Calu3 (cell line): ENCODE results near the gene LRRC8E. TPM values are rescaled to one million over a fixed set of nuclear protein-coding genes. Genes with fewer than 3 reads are reported as not detected.
A peak's percentile ranks its signal among the peaks of the same experiment; 100 is the strongest.

Source experiments
- BruUV-seq: library from RNA; stranded (reverse); fragments of 400-500 nt; replicated peaks from 2 replicates; lab custom pipeline; 2021; lab: Mats Ljungman, UMichigan
- CTCF ChIA-PET: fragments of 300-600 bp; sonication (Branson Sonifier 250); formaldehyde crosslinking; loops from one replicate; lab custom pipeline; 2022; ENCODE audit warnings: antibody characterized with exemption; lab: Charles Lee
- DNase-seq: peaks from one replicate; pipeline ENCODE4 v3.0.0; 2022
- H3K27ac Mint-ChIP-seq: one replicate; pipeline ENCODE4 v1.8.0; 2022; ENCODE audit warnings: mixed read lengths; ENCODE audit not compliant: unreplicated experiment
- H3K27me3 Mint-ChIP-seq: one replicate; pipeline ENCODE4 v1.8.0; 2022; ENCODE audit warnings: mixed read lengths; ENCODE audit not compliant: unreplicated experiment
- H3K36me3 Mint-ChIP-seq: one replicate; pipeline ENCODE4 v1.8.0; 2022; ENCODE audit warnings: mild to moderate bottlenecking, moderate library complexity, mixed read lengths; ENCODE audit not compliant: insufficient read depth, unreplicated experiment
- H3K4me1 Mint-ChIP-seq: one replicate; pipeline ENCODE4 v1.8.0; 2022; ENCODE audit warnings: mild to moderate bottlenecking, low read depth, mixed read lengths; ENCODE audit not compliant: unreplicated experiment
- H3K4me3 Mint-ChIP-seq: one replicate; pipeline ENCODE4 v1.8.0; 2022; ENCODE audit warnings: mild to moderate bottlenecking, low read depth, moderate library complexity, mixed read lengths; ENCODE audit not compliant: unreplicated experiment
- H3K9me3 Mint-ChIP-seq: one replicate; pipeline ENCODE4 v1.8.0; 2022; ENCODE audit warnings: low read depth, mixed read lengths; ENCODE audit not compliant: unreplicated experiment
- intact Hi-C: fragments of 100-400 bp; cut with micrococcal nuclease; formaldehyde crosslinking; loops from one replicate; pipeline ENCODE4 v1.10.0; 2022; ENCODE audit not compliant: unreplicated experiment
- total RNA-seq: library from RNA; stranded (reverse); gene quantifications from 2 replicates; pipeline ENCODE4 v1.2.3, GENCODE V29; 2022
- TF ChIP-seq, protein P1 (sequence below): fragments of 200-600 bp; IDR thresholded peaks from one replicate; pipeline ENCODE4 v1.8.0; 2022; ENCODE audit warnings: antibody characterized with exemption; ENCODE audit not compliant: unreplicated experiment

LRRC8E gene
- total RNA-seq, 1 experiment from 2014 or later = 8.0 TPM

- DNase-seq = no peak
- intact Hi-C loops = no loop called here
- TF ChIP-seq, protein P1, sequence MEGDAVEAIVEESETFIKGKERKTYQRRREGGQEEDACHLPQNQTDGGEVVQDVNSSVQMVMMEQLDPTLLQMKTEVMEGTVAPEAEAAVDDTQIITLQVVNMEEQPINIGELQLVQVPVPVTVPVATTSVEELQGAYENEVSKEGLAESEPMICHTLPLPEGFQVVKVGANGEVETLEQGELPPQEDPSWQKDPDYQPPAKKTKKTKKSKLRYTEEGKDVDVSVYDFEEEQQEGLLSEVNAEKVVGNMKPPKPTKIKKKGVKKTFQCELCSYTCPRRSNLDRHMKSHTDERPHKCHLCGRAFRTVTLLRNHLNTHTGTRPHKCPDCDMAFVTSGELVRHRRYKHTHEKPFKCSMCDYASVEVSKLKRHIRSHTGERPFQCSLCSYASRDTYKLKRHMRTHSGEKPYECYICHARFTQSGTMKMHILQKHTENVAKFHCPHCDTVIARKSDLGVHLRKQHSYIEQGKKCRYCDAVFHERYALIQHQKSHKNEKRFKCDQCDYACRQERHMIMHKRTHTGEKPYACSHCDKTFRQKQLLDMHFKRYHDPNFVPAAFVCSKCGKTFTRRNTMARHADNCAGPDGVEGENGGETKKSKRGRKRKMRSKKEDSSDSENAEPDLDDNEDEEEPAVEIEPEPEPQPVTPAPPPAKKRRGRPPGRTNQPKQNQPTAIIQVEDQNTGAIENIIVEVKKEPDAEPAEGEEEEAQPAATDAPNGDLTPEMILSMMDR = no peak
- Mint-ChIP-seq H3K27me3 (no peaks in the 10 kb centered on the region), H3K4me1 (no peaks in the 10 kb centered on the region), H3K4me3 (no peak overlapping the region), H3K9me3 (no peaks in the 10 kb centered on the region), H3K36me3 (peaks cover 26% of the 10 kb centered on the region), H3K27ac (no peak overlapping the region)
- BruUV-seq = no TSS peak
- CTCF ChIA-PET = no interaction called here
Measured at GRCh38 chr19:7912144-7912696, 23.9 kb downstream of the LRRC8E start.

DNA sequence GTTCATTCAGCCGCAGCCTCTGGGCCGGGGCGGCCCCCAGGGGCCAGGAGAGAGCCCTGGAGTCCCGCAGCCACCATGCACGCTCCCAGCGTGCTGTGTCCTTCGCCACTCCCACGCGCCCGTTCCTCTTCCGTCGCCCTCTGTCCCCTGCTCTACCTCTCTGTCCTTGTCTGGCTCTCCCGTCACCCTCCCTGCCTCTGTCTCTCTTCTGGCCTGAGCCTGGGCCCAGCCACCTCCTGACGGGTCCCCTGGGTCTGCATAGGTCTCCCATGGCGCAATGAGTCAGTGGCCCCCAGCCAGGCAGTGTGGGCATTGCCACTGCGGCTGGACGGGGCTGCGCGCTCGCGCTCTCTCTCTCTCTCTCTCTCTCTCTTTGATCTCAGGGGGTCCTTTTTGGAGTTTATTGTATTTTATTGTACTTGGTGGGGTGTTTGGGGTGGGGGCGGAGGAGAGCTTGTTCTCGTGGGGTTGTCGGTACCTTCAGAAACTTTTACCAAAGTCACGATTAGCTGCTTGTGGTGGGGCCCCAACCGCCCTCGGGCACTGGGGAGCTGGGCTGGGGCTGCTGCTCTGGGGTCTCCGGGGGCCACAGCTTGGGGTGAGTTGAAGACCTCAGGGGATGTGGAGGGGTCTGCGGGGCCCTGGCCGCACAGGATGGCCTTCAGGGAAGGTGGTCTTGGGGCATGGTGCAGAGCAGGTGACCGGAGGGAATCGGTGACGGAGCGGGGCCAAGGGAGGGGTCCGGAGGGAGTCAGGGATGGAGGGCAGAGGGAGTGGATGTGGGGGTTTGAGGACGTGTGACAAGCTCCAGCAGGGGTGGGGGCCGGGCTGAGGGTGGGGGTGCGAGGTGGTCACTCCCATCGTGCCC lies 24.6 kb downstream of the LRRC8E start:
- peaks cover 24% of the 10 kb centered on the region for H3K36me3 Mint-ChIP-seq
- no TSS peak for BruUV-seq
- H3K27ac Mint-ChIP-seq = no peak overlapping the region
- H3K27me3 Mint-ChIP-seq = no peaks in the 10 kb centered on the region
- CTCF ChIA-PET = interaction anchor here (0.6 kb wide), 1 partner anchor 104 kb away, joined by 5 read pairs; no protein-coding TSS in a partner anchor
- intact Hi-C loops = no loop called here
- DNase-seq = no peak
- H3K4me3 Mint-ChIP-seq = peak overlapping the region; percentile 4
- no peaks in the 10 kb centered on the region for H3K4me1 Mint-ChIP-seq
- H3K9me3 Mint-ChIP-seq = no peaks in the 10 kb centered on the region
- TF ChIP-seq, protein P1 = no peak

- peaks cover 30% of the 10 kb centered on the region for H3K36me3 Mint-ChIP-seq
- intact Hi-C loops = no loop called here
- H3K9me3 Mint-ChIP-seq = no peaks in the 10 kb centered on the region
- BruUV-seq = no TSS peak
- DNase-seq = no peak
- H3K4me3 Mint-ChIP-seq = no peak overlapping the region
- CTCF ChIA-PET = no interaction called here
- no peaks in the 10 kb centered on the region for H3K27me3 Mint-ChIP-seq
- TF ChIP-seq, protein P1 = no peak
- H3K4me1 Mint-ChIP-seq = no peaks in the 10 kb centered on the region
- no peak overlapping the region for H3K27ac Mint-ChIP-seq
Measured at GRCh38 chr19:7913652-7914051, 25.3 kb downstream of the LRRC8E start.

DNA sequence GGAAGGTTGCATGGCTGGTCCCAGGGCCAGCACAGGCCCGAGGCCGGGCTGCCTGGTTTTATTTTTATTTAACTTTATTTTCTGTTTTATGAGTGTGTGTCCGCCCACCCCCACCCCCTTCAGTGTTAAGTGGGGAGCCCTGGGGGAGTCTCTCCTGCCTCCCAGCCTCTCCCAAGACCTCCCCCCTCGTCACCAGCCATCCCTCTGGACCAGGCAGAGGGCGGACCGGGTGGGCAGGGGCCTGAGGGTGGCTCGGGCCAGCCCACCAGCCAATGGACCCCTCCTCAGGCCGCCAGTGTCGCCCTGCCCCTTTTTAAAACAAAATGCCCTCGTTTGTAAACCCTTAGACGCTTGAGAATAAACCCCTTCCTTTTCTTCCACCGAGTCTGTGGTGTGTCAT lies 25.8 kb downstream of the LRRC8E start:
- H3K9me3 Mint-ChIP-seq = no peaks in the 10 kb centered on the region

More for the DNA sequence above, 25.8 kb downstream of the LRRC8E start:
- H3K4me1 Mint-ChIP-seq = no peaks in the 10 kb centered on the region
- intact Hi-C loops = no loop called here
- TF ChIP-seq, protein P1 = no peak
- H3K27me3 Mint-ChIP-seq = no peaks in the 10 kb centered on the region
- peaks cover 32% of the 10 kb centered on the region for H3K36me3 Mint-ChIP-seq
- no peak overlapping the region for H3K4me3 Mint-ChIP-seq
- BruUV-seq = no TSS peak
- H3K27ac Mint-ChIP-seq = no peak overlapping the region
- DNase-seq = no peak
- CTCF ChIA-PET = no interaction called here
